GM13977 (cell line): Measurements from ENCODE around the gene SLIT1.

ENCODE experiments used
- DNase-seq: peaks from one replicate; pipeline ENCODE4 v3.0.0; 2012; ENCODE audit warnings: low spot score
- CTCF ChIP-seq: IDR thresholded peaks from 2 replicates; pipeline ENCODE4 v1.5.1; 2012; ENCODE audit warnings: mild to moderate bottlenecking, control low read depth; ENCODE audit not compliant: insufficient read depth; ENCODE audit errors: extremely low read depth, missing control alignments
- in situ Hi-C: fragments of 300-500 bp; cut with MboI; formaldehyde crosslinking; loops from one replicate; pipeline ENCODE4 v1.12.0; 2022; ENCODE audit warnings: low sequenced_read_pairs, low pct_unique_long_range_greater_than_20kb, mixed read lengths, inconsistent platforms; ENCODE audit not compliant: unreplicated experiment

Gene SLIT1

GRCh38 chr10:97228130-97228774 lies 42.5 kb upstream of the SLIT1 start:
- in situ Hi-C loops, result no loop called here
- TF ChIP-seq CTCF, result no peak
- no peak for DNase-seq

GRCh38 chr10:97226398-97226797 lies 40.6 kb upstream of the SLIT1 start:
- no peak for DNase-seq
- in situ Hi-C loops, result no loop called here
- TF ChIP-seq CTCF, result no peak

DNA sequence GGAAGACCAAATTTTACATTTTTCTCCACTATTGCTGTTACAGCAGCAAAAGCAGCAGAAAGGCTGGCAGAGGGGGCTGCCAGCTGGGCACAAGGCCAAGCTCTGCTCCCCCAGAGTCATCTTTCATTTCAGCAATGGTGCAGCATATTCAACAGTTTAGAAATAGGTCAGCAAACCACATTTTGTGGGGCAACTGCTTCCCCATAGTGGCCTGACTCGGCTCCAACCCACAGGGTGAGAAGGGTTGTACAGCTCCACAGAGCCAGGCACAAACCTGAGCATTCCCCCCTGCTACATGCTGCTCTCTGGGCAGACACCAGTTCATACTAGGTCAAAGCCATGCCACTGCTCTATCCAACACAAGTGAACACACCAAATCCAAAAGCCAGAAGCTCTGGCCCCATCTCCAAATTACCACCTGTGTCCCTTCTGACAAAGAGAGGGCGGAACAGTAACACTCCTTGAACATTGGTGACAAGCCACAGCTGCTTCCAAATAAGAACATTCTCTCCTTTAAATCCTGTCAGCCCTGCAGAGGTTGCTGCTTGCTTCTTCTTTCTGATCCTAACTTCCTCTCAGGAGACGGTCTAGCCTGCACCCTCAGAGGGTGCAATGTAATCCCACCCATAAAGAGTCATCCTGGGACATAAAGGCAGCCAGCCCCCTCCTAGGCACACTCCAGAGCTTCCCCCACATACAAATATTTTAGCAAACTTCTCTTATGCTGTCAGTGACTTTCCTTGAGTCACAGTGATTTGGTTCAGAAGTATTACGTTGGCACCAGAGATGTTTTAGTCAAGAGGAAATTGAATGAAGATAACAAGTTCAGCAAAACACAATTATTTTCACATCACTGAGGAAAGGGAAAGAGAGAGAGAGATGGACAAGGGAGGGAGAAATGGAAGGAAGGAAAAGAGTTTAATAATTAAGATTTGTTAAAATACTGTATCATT lies 39.0 kb upstream of the SLIT1 start:
- in situ Hi-C loops, result no loop called here
- no peak for DNase-seq
- TF ChIP-seq CTCF, result no peak

- no peak for TF ChIP-seq CTCF
- in situ Hi-C loops, result no loop called here
- DNase-seq, result no peak
Measured at GRCh38 chr10:97222326-97222961, 36.7 kb upstream of the SLIT1 start.

- no peak for DNase-seq
- TF ChIP-seq CTCF, result no peak
- in situ Hi-C loops, result no loop called here
Measured at GRCh38 chr10:97220355-97220754, 34.6 kb upstream of the SLIT1 start.

GRCh38 chr10:97217299-97217698 lies 31.5 kb upstream of the SLIT1 start:
- TF ChIP-seq CTCF, result no peak
- in situ Hi-C loops, result loop anchor here (10.0 kb wide), 1 partner anchor 142 kb away; no protein-coding TSS in a partner anchor

More at GRCh38 chr10:97217299-97217698, 31.5 kb upstream of the SLIT1 start:
- DNase-seq, result no peak
